Pancreas (tissue), 10 donors: ENCODE data around the gene MACROD2. TPM values are rescaled to one million over a fixed set of nuclear protein-coding genes. Genes with fewer than 3 reads are reported as not detected.

Experiments
- ATAC-seq, 4 donors: fragments of 200-7000 bp; cut with Tn5 transposase; one replicate each; pipeline versions ENCODE4 v1.8.0 to v1.9.1; 2020; ENCODE audit warnings: mild to moderate bottlenecking in 4 of 4, moderate library complexity in 4 of 4
- DNase-seq, 6 donors: peaks; one replicate each; pipeline ENCODE4 v3.0.0-alpha.2; 2020
- FAIRE-seq: peaks from 2 replicates; lab custom pipeline; 2012; peaks lifted over from hg19 to GRCh38; lab: Jason Lieb, UNC
- H3K27ac ChIP-seq, 4 donors: fragments of 200-600 bp; sonication (generic); 1 replicate in 3 of 4; 2 replicates in 1 of 4; pipeline versions ENCODE4 v1.5.0 to v1.8.0; 2020
- H3K27me3 ChIP-seq, 4 donors: fragments of 200-600 bp; one replicate each; pipeline ENCODE4 v1.8.0; 2021
- H3K36me3 ChIP-seq, 3 donors: fragments of 200-600 bp; sonication (generic) in 1 of 3; one replicate each; pipeline versions ENCODE4 v1.5.0 to v1.8.0; 2020 to 2021
- H3K4me1 ChIP-seq, 3 donors: fragments of 200-600 bp; one replicate each; pipeline ENCODE4 v1.8.0; 2021
- H3K4me3 ChIP-seq, 4 donors: fragments of 200-600 bp; sonication (generic) in 2 of 4; one replicate each; pipeline versions ENCODE4 v1.5.0 to v1.8.0; 2020 to 2021
- H3K9me3 ChIP-seq, 4 donors: fragments of 200-600 bp; one replicate each; pipeline ENCODE4 v1.8.0; 2021
- WGBS, 2 donors: extraction: QIAGEN DNeasy Blood & Tissue Kit; methylation state at CpG; one replicate each; pipeline ENCODE4 v1.1.7; 2013; 5-methylcytosine and 5-hydroxymethylcytosine counted together
- intact Hi-C, 3 donors: fragments of 100-400 bp; cut with DNase I; formaldehyde crosslinking; loops; one replicate each; pipeline versions ENCODE4 v1.11.1 to v1.14.2; 2022
- polyA plus RNA-seq, 2 donors: library from polyadenylated mRNA; stranded (reverse); fragments of 200-250 nt; gene quantifications; one replicate each; pipeline ENCODE4 v1.2.3, GENCODE V29; 2013
- total RNA-seq, 6 donors: library from RNA; stranded (reverse); fragmentation: NEBNext Ultra II Directional in 4 of 6; extraction: Animal tissue kit (Norgen Biotek cat#: 25700) in 4 of 6; gene quantifications; one replicate each; pipeline versions ENCODE4 v1.2.1 to v1.2.4, GENCODE V29; 2021 to 2023
- TF ChIP-seq, protein P1 (sequence below), 4 donors: fragments of 200-600 bp; sonication (generic) in 3 of 4; IDR thresholded peaks; one replicate each; pipeline versions ENCODE4 v1.5.0 to v1.8.0; 2021; ENCODE audit warnings: antibody characterized with exemption in 4 of 4
- donor health status: healthy with polysubstance abuse.
- donor health status: DM: no; HTN: no; CAD: no; lungs with moderate emphysema.
- donor health status: DM: no; HTN: no; CAD: no.
- donor health status: control.
- donor health status: control.
- donor health status: Bipolar disorder and iron deficiency.
- donor health status: DM: yes; HTN: yes; CAD: no.
- donor health status: DM: no; HTN: no; CAD: no.
- donor health status: DM: no; HTN: no; CAD: no.
- donor health status: DM: yes; HTN: yes; CAD: no.

MACROD2 gene
- total and polyA plus RNA-seq, 8 donors = 1.7 to 4.9 (median 2.7) TPM

GRCh38 chr20:15143478-15143877 lies 1148.2 kb downstream of the MACROD2 start:
- DNase-seq = no peak
- intact Hi-C loops = no loop called here
- Histone ChIP-seq H3K27ac (no peak overlapping the region), H3K4me1 (peaks cover under 1 to 23% (median 22%) of the 10 kb centered on the region in 3 donors), H3K9me3 (no peaks in the 10 kb centered on the region), H3K4me3 (no peak overlapping the region), H3K36me3 (no peaks in the 10 kb centered on the region), H3K27me3 (no peaks in the 10 kb centered on the region)
- 79 to 86% methylated on average over 1 of the region's 1 CpG for WGBS, 2 donors
- FAIRE-seq = no peak
- TF ChIP-seq, protein P1, sequence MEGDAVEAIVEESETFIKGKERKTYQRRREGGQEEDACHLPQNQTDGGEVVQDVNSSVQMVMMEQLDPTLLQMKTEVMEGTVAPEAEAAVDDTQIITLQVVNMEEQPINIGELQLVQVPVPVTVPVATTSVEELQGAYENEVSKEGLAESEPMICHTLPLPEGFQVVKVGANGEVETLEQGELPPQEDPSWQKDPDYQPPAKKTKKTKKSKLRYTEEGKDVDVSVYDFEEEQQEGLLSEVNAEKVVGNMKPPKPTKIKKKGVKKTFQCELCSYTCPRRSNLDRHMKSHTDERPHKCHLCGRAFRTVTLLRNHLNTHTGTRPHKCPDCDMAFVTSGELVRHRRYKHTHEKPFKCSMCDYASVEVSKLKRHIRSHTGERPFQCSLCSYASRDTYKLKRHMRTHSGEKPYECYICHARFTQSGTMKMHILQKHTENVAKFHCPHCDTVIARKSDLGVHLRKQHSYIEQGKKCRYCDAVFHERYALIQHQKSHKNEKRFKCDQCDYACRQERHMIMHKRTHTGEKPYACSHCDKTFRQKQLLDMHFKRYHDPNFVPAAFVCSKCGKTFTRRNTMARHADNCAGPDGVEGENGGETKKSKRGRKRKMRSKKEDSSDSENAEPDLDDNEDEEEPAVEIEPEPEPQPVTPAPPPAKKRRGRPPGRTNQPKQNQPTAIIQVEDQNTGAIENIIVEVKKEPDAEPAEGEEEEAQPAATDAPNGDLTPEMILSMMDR (IDR thresholded peaks at IDR 0.05) = no peak
- ATAC-seq = no peak

- peak in 2 of 6 donors; percentile 27 to 68 for DNase-seq
- no peak for FAIRE-seq
- Histone ChIP-seq H3K4me1 (peaks cover 0 to 11% (median 10%) of the 10 kb centered on the region in 3 donors), H3K4me3 (no peak overlapping the region), H3K9me3 (no peaks in the 10 kb centered on the region), H3K36me3 (no peaks in the 10 kb centered on the region), H3K27ac (peak overlapping the region in 2 of 4 donors; percentile 18 to 34), H3K27me3 (no peaks in the 10 kb centered on the region)
- TF ChIP-seq, protein P1 (IDR thresholded peaks at IDR 0.05) = no peak
- peak in 3 of 4 donors; percentile 73 to 84 (median 80) for ATAC-seq
- WGBS, 2 donors = 34 to 38% methylated on average over 3 of the region's 3 CpGs
- intact Hi-C loops = no loop called here
Observed at GRCh38 chr20:15144916-15145315, 1149.6 kb downstream of the MACROD2 start.

GRCh38 chr20:15146948-15147347 lies 1151.6 kb downstream of the MACROD2 start:
- no peaks in the 10 kb centered on the region for H3K36me3 ChIP-seq
- H3K27ac ChIP-seq = no peak overlapping the region
- H3K9me3 ChIP-seq = no peaks in the 10 kb centered on the region
- TF ChIP-seq, protein P1 (IDR thresholded peaks at IDR 0.05) = no peak
- H3K27me3 ChIP-seq = no peaks in the 10 kb centered on the region
- FAIRE-seq (no peak), ATAC-seq (no peak), DNase-seq (no peak)
- 73 to 79% methylated on average over 2 of the region's 2 CpGs for WGBS, 2 donors
- intact Hi-C loops = no loop called here
- peaks cover 0 to 10% (median 5%) of the 10 kb centered on the region in 3 donors for H3K4me1 ChIP-seq
- no peak overlapping the region for H3K4me3 ChIP-seq

DNA sequence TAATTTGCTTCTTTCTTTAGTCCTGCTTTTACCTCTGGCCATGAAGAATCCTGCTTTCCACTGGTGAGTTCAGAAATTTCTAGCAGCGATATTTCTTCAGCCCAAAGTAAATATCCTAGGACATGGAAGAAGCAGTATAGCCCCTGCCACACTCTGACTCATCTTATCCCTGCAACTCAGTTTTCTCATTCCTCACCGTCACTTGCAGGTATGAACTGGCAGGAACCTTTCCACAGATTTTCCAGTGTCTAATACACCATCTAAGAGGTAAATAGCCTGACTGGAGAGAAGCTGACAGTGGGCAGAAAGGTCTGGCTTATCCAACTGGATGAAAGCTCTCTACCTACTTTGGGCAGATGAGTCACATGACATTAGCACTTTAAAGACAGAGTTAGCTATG lies 1158.8 kb downstream of the MACROD2 start:
- Histone ChIP-seq H3K27ac (no peak overlapping the region), H3K4me3 (no peak overlapping the region), H3K36me3 (no peaks in the 10 kb centered on the region), H3K9me3 (no peaks in the 10 kb centered on the region), H3K27me3 (no peaks in the 10 kb centered on the region), H3K4me1 (peaks cover 0 to 6% (median 4%) of the 10 kb centered on the region in 3 donors)
- 71 to 72% methylated on average over 2 of the region's 2 CpGs for WGBS, 2 donors
- TF ChIP-seq, protein P1 (IDR thresholded peaks at IDR 0.05) = no peak
- ATAC-seq (no peak), FAIRE-seq (no peak), DNase-seq (no peak)
- intact Hi-C loops = no loop called here

DNA sequence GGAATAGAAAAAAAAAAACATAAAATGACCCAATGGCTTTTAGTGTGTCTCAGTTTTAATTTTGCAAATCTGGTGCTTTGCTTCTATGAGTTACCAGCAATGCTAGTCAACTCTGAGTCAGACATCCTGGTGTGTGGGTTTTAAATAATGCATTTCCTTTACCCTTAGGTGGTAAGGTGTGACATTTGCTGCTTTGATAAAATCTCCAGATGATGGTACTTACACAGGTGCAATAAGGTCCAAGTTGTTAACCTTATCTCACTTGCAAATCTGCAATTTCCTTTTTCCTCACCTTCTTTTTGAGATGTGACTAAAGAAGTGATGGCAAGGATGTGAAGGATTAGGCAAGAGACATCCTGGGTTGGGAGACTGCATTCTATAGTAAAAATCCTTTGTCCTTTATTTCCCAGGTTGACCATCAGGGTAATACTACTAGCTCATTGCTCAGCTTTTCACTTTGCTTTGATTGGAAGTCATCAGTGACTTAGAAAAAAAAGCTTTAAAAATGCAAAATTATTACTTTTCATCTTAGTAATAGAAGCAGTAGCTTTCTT lies 1160.6 kb downstream of the MACROD2 start:
- H3K27me3 ChIP-seq = no peaks in the 10 kb centered on the region
- H3K36me3 ChIP-seq = no peaks in the 10 kb centered on the region
- H3K4me3 ChIP-seq = no peak overlapping the region
- H3K27ac ChIP-seq = no peak overlapping the region
- no peak for DNase-seq
- TF ChIP-seq, protein P1 (IDR thresholded peaks at IDR 0.05) = no peak
- ATAC-seq = no peak
- intact Hi-C loops = no loop called here
- H3K9me3 ChIP-seq = no peaks in the 10 kb centered on the region
- peaks cover 0 to 6% (median 4%) of the 10 kb centered on the region in 3 donors for H3K4me1 ChIP-seq
- FAIRE-seq = no peak
